HG02759 (cell line): ENCODE results near the gene CTRL.

Experiments used
- ATAC-seq: cut with Tn5 transposase; IDR thresholded peaks from one replicate; pipeline ENCODE4 v1.9.1; 2021; ENCODE audit warnings: mild to moderate bottlenecking, moderate library complexity; ENCODE audit not compliant: unreplicated experiment

The CTRL gene

GRCh38 chr16:67893743-67894399, 37.8 kb downstream of the CTRL start:
- no peak for ATAC-seq

- ATAC-seq, result peak; percentile 90
Observed at GRCh38 chr16:67892899-67893742, 38.5 kb downstream of the CTRL start, which contains the start of gene PSKH1. Gene PSKH1, plus strand, starts transcription at chr16:67893254. Its CDS starts 15,496 bp downstream, at chr16:67908750.

- no peak for ATAC-seq
Observed at GRCh38 chr16:67892375-67892774, 39.3 kb downstream of the CTRL start.

- no peak for ATAC-seq
Observed at GRCh38 chr16:67888331-67888730, 43.3 kb downstream of the CTRL start.

GRCh38 chr16:67886387-67886786, 45.3 kb downstream of the CTRL start:
- no peak for ATAC-seq

GRCh38 chr16:67885976-67886375, 45.7 kb downstream of the CTRL start:
- ATAC-seq, result no peak

GRCh38 chr16:67885545-67885944, 46.1 kb downstream of the CTRL start:
- no peak for ATAC-seq

- no peak for ATAC-seq
Observed at GRCh38 chr16:67884684-67885083, 47.0 kb downstream of the CTRL start, which contains the start of gene NRN1L. Gene NRN1L, plus strand, starts transcription at chr16:67884885. Its CDS starts 19 bp downstream, at chr16:67884904.

GRCh38 chr16:67883872-67884261, 47.8 kb downstream of the CTRL start:
- ATAC-seq, result no peak

- no peak for ATAC-seq
Observed at GRCh38 chr16:67883146-67883871, 48.4 kb downstream of the CTRL start.

GRCh38 chr16:67882374-67883145, 49.1 kb downstream of the CTRL start:
- ATAC-seq, result no peak

- ATAC-seq, result no peak
Observed at GRCh38 chr16:67881621-67882161, 50.0 kb downstream of the CTRL start.

- ATAC-seq, result no peak
Observed at GRCh38 chr16:67880584-67880983, 51.1 kb downstream of the CTRL start.

- no peak for ATAC-seq
Observed at GRCh38 chr16:67879936-67880335, 51.7 kb downstream of the CTRL start.
